HG03064 (cell line): ENCODE results near the gene PRRX2.
A peak's percentile ranks its signal among the peaks of the same experiment; 100 is the strongest.

Source experiments
- ATAC-seq: cut with Tn5 transposase; IDR thresholded peaks from one replicate; pipeline ENCODE4 v1.9.1; 2021; ENCODE audit warnings: low read depth; ENCODE audit not compliant: unreplicated experiment

The PRRX2 gene

DNA sequence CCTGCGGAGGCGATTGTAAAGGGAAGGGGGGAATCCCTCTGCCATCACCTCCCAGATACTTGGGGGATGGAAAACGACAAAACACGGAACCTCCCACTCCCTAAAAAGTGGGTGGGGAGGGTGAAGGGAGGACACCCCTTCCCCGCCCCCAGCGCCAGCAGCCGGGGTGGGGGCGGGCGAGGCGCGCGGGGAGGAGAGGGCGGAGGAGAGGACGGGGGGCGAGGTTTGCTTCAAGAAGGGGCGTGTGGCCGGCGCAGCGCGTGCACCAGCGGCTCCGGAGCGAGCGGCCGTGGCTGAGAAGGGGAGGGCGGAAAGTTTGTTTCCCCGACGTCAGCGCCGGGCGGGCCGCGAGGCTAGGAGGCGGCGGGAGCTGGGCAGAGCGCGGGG lies at the start of gene PRRX2:
TSS of gene PRRX2 (plus strand) at position 259 of the 387 bp plus-strand sequence. CDS start 221 bp downstream, outside the sequence.
- ATAC-seq: no peak

- no peak for ATAC-seq
Observed at GRCh38 chr9:129617167-129617566, 48.3 kb upstream of the PRRX2 start.

GRCh38 chr9:129619787-129620668 lies 45.4 kb upstream of the PRRX2 start:
- ATAC-seq: no peak

GRCh38 chr9:129620669-129621295 lies 44.7 kb upstream of the PRRX2 start, which contains the start of gene C9orf50:
TSS of gene C9orf50 (minus strand) at chr9:129621101. CDS start at chr9:129620574, 527 bp downstream.
- no peak for ATAC-seq

DNA sequence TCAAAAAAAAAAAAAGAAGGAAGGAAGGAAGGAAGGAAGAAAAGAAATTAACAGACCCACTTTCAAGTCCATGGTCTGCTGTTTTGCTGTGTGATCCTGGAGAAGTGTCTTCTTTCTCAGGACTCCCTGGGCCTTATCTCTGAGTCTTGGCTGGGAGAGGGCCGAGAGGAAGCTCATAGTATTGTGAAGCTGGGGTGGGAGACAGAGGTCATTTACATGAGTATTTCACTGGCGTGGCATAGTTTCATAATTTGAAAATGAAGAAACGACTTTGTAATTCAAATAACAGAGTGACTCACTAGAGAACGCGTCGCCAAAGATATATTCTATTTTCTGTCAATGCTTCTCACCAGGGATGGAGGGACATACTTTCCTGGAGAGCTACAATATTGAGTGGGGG lies 42.1 kb upstream of the PRRX2 start:
- ATAC-seq: no peak

DNA sequence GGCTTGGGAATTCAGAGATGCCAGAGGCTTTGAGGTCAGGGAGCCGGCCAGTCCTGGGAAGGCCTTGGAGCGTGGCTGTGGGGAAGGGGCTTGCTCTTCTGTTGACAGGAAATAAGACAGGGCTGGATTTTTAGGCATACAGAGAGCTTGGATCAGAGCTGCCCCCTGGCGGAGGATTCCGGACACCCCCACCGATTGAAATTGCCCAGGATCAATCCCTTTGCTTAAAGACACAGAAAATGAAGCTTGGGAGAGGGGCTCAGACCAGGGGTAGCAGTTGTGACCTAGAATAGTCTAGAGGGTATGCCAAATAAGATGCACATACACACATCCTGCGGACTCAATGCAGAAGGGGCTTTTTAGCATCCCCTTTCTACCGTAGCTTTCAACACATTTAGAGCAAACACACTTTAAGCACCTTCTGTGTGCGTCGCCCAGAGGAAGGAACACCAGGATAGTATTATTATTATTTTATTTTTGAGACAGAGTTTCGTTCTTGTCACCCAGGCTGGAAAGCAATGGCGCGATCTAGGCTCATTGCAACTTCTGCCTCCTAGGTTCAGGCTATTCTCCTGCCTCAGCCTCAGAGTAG lies 41.2 kb upstream of the PRRX2 start:
- ATAC-seq: no peak

DNA sequence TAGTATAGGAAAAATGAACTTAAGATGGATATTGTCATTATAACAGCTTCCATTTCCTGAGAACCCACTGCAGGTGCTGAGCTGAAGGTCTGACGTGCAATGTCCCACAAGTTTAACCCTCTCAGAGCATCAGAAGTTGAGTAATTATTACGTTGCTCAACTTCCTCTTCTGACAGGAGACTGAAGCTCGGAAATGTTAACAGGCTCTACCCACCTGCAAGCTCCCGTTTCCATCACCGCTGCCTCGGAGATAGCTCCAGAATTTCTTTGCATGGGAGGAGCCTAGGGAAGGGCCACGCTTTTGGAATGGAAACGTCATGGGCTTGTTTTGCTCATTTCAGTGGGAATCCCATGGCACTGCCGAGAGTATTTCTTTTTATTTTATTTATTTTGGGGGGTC lies 40.5 kb upstream of the PRRX2 start:
- ATAC-seq: no peak

DNA sequence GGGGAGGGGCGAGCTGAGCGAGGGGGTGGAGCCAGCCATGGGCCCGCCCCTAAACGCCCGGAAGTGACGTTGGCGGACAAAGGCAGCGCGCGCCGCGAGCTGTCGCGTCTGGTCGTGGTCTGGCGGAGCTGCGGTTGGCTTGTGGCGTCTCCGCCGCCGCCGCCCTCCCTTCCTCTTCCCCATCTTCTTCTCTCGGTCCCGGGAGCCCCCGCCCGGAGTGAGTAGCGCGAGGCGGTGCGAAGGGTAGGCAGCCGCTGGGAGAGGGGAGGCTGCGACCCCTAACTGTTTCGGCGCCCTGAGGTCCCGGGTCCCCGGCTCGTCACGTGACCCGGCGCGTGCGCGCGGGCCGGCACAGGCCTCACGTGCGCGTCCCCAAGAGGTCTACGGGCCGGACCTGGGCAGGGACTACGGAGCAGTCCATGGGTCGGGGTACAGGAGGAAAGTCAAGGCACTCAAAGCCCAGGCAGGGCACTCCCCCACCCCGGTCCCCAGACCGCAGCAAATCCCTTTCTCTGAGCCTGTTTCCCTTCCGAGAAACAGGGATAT lies 39.3 kb upstream of the PRRX2 start, which contains the start of gene NTMT1:
TSS of gene NTMT1 (plus strand) at position 85 of the 546 bp plus-strand sequence. CDS start 6,541 bp downstream, outside the sequence.
- ATAC-seq: peak; percentile 64

DNA sequence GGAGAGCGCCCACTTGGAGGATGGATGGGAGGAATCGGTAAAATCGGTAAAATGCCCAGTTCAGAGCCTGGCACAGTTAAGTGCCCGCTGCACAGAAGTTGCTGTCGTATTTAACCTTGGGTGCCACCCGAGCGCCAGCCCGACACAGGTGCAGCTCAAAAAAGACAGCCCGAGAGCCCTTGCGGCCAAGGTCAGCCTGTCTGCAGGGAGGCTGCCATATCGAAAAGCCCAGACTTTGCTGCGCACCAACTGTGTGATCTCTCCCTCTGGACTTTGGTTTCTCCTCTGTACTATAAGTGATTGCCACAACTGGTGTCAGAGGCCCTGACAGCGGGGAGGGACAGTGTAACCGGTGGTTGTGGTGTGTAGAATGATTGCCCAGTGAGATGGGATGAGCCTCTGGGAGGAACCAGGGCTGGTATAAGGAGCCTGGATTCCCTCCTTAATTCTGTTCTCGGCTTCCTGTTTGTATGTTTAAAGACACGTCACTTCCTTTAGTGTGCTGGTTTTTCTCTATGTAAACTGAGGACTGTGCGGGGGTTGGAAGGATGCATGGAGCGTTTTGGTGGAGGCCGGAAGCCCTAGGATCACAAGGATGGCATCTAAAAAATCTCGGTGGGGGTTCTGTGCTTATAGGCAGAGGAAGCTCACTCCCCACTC lies 38.7 kb upstream of the PRRX2 start:
- no peak for ATAC-seq

DNA sequence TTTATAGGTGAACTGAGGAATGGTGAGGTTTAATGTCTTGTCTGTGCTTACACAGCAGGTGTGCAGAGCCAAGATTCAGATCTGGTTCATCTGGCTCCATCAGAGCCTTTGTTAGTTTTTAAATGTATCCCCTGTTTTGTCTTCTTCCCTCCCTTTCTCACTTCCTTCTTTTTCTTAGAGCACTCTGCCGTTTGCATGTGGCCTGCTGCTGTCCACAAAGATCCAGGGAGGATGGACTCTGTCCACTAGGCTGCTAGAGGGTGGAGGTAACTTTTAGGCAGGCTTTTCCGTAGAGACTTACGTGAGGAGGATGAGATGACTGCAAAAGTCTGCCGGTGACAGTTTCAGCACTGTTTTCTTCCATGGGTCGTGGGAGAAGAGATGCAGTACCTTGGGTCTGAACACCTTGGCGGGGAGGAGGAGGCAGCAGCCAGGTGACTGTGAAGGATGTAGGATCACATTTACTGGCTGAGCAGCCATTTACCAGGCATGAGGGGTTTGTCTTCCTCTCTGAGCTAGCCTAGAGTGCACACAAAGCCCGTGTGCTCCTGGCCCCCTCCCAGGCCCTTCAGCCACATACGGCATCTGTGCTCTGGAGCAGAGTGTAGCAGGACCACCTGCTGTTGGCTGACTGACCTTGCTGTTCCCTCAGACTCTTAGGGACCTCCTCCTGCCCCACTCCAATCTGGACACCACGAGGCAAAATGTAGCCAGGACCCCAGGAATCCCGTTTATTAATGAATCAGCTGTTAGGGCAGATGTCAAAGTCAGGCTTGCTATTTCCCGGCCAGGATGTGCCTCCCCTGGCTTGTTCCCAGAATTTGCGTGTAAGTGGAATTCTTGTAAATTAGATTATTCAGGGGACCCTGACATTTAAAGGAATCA lies 37.6 kb upstream of the PRRX2 start:
- ATAC-seq: no peak

GRCh38 chr9:129628709-129629108 lies 36.7 kb upstream of the PRRX2 start:
- ATAC-seq: no peak

GRCh38 chr9:129629251-129629820 lies 36.1 kb upstream of the PRRX2 start:
- no peak for ATAC-seq

- no peak for ATAC-seq
Observed at GRCh38 chr9:129630967-129631673, 34.3 kb upstream of the PRRX2 start.

GRCh38 chr9:129631674-129632129 lies 33.7 kb upstream of the PRRX2 start:
- no peak for ATAC-seq

DNA sequence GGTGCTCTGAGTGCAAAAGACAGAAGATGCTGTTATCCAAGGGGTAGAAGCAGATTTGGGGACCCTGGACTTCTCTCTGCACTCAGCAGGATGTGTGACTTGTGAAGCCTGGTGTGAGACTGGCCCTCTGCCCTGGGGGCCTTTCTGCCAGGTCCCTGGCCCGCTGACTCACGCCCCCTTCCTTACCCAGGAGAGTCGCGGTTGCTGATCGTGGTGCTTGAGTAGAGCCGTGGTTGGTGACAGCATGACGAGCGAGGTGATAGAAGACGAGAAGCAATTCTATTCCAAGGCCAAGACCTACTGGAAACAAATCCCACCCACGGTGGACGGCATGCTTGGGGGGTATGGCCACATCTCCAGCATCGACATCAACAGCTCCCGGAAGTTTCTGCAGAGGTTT lies 33.0 kb upstream of the PRRX2 start:
- no peak for ATAC-seq

- ATAC-seq: no peak
Observed at GRCh38 chr9:129633207-129633606, 32.2 kb upstream of the PRRX2 start.

DNA sequence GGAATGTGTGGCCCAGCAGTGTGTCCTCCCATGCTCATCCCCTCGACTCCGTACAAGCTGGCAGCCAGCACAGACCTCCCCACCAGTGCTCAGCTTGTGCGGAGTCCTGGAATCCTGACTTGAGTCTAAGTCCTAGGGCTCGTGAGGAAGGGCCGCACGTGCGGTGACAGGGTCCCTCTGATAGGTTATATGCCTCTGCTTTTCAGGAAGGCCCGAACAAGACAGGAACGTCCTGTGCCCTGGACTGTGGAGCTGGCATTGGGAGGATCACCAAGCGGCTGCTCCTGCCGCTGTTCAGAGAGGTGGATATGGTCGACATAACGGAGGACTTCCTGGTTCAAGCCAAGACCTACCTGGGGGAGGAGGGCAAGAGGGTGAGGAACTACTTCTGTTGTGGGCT lies 31.6 kb upstream of the PRRX2 start:
- no peak for ATAC-seq
